ENCODE data around the gene OR1C1. TPM values are rescaled to one million over a fixed set of nuclear protein-coding genes. Genes with fewer than 3 reads are reported as not detected.
"Not testable (repeated sequence)": the region's sequence is repeated elsewhere in the genome, so short reads cannot be mapped to it uniquely, and the experiment has no call there.

OR1C1 gene
- total RNA-seq, 1 experiment from 2014 or later = not detected

GRCh38 chr1:247713753-247714152 is 46.6 kb downstream of the OR1C1 start:
- Mint-ChIP-seq H3K27me3 (ENCODE audit: insufficient read depth, unreplicated experiment) (peaks cover 11% of the 10 kb centered on the region), H3K4me1 (ENCODE audit: low read depth, unreplicated experiment) (no peaks in the 10 kb centered on the region), H3K36me3 (ENCODE audit: insufficient read depth, unreplicated experiment) (no peaks in the 10 kb centered on the region), H3K9me3 (ENCODE audit: unreplicated experiment) (no peaks in the 10 kb centered on the region), H3K27ac (ENCODE audit: unreplicated experiment) (no peak overlapping the region), H3K4me3 (ENCODE audit: unreplicated experiment) (no peak overlapping the region)
- H3K4me3 ChIP-seq (ENCODE audit: low read depth, low read length) = no peak overlapping the region
- no peaks in the 10 kb centered on the region for H3K27me3 ChIP-seq (replicated peaks; ENCODE audit: control insufficient read depth, insufficient read depth, low read length)
- no peak for DNase-seq
- H3K36me3 ChIP-seq (ENCODE audit: control insufficient read depth, insufficient read depth, low read length) = no peaks in the 10 kb centered on the region
- ChIA-PET CTCF (no interaction called here), POLR2A (no interaction called here)
- intact Hi-C loops (cut with micrococcal nuclease; ENCODE audit: unreplicated experiment) = no loop called here
- no peaks in the 10 kb centered on the region for H3K9me3 ChIP-seq
- BruUV-seq (replicated peaks) = no TSS peak
- H3K4me1 ChIP-seq = no peaks in the 10 kb centered on the region
- TF ChIP-seq, protein P1, sequence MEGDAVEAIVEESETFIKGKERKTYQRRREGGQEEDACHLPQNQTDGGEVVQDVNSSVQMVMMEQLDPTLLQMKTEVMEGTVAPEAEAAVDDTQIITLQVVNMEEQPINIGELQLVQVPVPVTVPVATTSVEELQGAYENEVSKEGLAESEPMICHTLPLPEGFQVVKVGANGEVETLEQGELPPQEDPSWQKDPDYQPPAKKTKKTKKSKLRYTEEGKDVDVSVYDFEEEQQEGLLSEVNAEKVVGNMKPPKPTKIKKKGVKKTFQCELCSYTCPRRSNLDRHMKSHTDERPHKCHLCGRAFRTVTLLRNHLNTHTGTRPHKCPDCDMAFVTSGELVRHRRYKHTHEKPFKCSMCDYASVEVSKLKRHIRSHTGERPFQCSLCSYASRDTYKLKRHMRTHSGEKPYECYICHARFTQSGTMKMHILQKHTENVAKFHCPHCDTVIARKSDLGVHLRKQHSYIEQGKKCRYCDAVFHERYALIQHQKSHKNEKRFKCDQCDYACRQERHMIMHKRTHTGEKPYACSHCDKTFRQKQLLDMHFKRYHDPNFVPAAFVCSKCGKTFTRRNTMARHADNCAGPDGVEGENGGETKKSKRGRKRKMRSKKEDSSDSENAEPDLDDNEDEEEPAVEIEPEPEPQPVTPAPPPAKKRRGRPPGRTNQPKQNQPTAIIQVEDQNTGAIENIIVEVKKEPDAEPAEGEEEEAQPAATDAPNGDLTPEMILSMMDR (IDR thresholded peaks at IDR 0.05; ENCODE audit: insufficient read depth in 1 of 2, low read depth in 1 of 2, low read length in 1 of 2, severe bottlenecking in 1 of 2, unreplicated experiment in 1 of 2) = no peak

GRCh38 chr1:247710681-247711080 is 49.7 kb downstream of the OR1C1 start:
- H3K36me3 Mint-ChIP-seq (ENCODE audit: insufficient read depth, unreplicated experiment); H3K36me3 ChIP-seq (ENCODE audit: control insufficient read depth, insufficient read depth, low read length); BruUV-seq (replicated peaks); intact Hi-C loops (cut with micrococcal nuclease; ENCODE audit: unreplicated experiment); H3K27me3 ChIP-seq (replicated peaks; ENCODE audit: control insufficient read depth, insufficient read depth, low read length); POLR2A ChIA-PET; H3K27ac Mint-ChIP-seq (ENCODE audit: unreplicated experiment); H3K4me1 ChIP-seq; H3K4me3 ChIP-seq (ENCODE audit: low read depth, low read length); H3K9me3 Mint-ChIP-seq (ENCODE audit: unreplicated experiment); DNase-seq; CTCF ChIA-PET; H3K4me1 Mint-ChIP-seq (ENCODE audit: low read depth, unreplicated experiment); H3K9me3 ChIP-seq; H3K4me3 Mint-ChIP-seq (ENCODE audit: unreplicated experiment): not testable (repeated sequence)
- H3K27me3 Mint-ChIP-seq (ENCODE audit: insufficient read depth, unreplicated experiment) = peaks cover 11% of the 10 kb centered on the region

Other genes with a start within 250 kb of the OR1C1 start
- not detected in 2 replicates for gene OR2C3, start 224.1 kb downstream of the OR1C1 start, total RNA-seq (2022)
- not detected in 2 replicates for gene GCSAML, start 211.4 kb downstream of the OR1C1 start, total RNA-seq (2022)
- gene OR2G2, start 172.2 kb downstream of the OR1C1 start, total RNA-seq (2022) = not detected in 2 replicates
- not detected in 2 replicates for gene OR2G3, start 155.0 kb downstream of the OR1C1 start, total RNA-seq (2022)
- gene OR13G1, start 80.8 kb downstream of the OR1C1 start, total RNA-seq (2022) = not detected in 2 replicates
- not detected in 2 replicates for gene OR6F1, start 43.9 kb downstream of the OR1C1 start, total RNA-seq (2022)
- gene OR14K1, start 21.9 kb downstream of the OR1C1 start, total RNA-seq (2022) = not detected in 2 replicates
- gene OR14A2, start 12.4 kb downstream of the OR1C1 start, total RNA-seq (2022) = not detected in 2 replicates
- not detected in 2 replicates for gene OR14A16, start 63.6 kb upstream of the OR1C1 start, total RNA-seq (2022)
- not detected in 2 replicates for gene OR11L1, start 81.3 kb upstream of the OR1C1 start, total RNA-seq (2022)
- gene TRIM58, start 96.6 kb upstream of the OR1C1 start, total RNA-seq (2022) = not detected in 2 replicates
- not detected in 2 replicates for gene OR2W3, start 135.0 kb upstream of the OR1C1 start, total RNA-seq (2022)
- gene OR2T8, start 159.7 kb upstream of the OR1C1 start, total RNA-seq (2022) = not detected in 2 replicates
- gene OR2AJ1, start 164.3 kb upstream of the OR1C1 start, total RNA-seq (2022) = not detected in 2 replicates
- gene OR2L8, start 188.3 kb upstream of the OR1C1 start, total RNA-seq (2022) = not detected in 2 replicates
- gene OR2AK2, start 204.7 kb upstream of the OR1C1 start, total RNA-seq (2022) = not detected in 2 replicates

All from Caco-2 (cell line).